K562 (cell line): ENCODE measurements around the gene ZNF77. TPM values are rescaled to one million over a fixed set of nuclear protein-coding genes. Genes with fewer than 3 reads are reported as not detected.
A peak's percentile ranks its signal among the peaks of the same experiment; 100 is the strongest.

Source experiments
- CBX1 ChIP-seq: sonication (generic); IDR thresholded peaks from 2 replicates; pipeline ENCODE4 v1.6.1; 2016; ENCODE audit warnings: antibody characterized with exemption, low read depth, mild to moderate bottlenecking
- CLOCK ChIP-seq: fragments of 250-450 bp; sonication (Bioruptor Pico); IDR thresholded peaks from 2 replicates; pipeline ENCODE4 v1.4.0; 2020; ENCODE audit warnings: mild to moderate bottlenecking, moderate library complexity, borderline replicate concordance
- ETS2 ChIP-seq: IDR thresholded peaks from 2 replicates; pipeline ENCODE4 v1.6.1; 2016; ENCODE audit warnings: borderline replicate concordance, missing genetic modification characterization, mild to moderate bottlenecking, moderate library complexity, missing compliant biosample characterization; ENCODE audit not compliant: poor library complexity, severe bottlenecking
- FOXK2 ChIP-seq, 2 experiments: fragments of 450-650 bp; IDR thresholded peaks in 1 of 2; conservative IDR thresholded peaks in 1 of 2; 2 replicates each; pipeline ENCODE4 v1.6.1; 2016; ENCODE audit warnings: low read depth in 2 of 2, mild to moderate bottlenecking in 1 of 2
- KDM4B ChIP-seq, 2 experiments: fragments of 450-650 bp in 1 of 2; sonication (generic) in 1 of 2; IDR thresholded peaks; 2 replicates each; pipeline ENCODE4 v1.6.1; 2016 to 2017; ENCODE audit warnings: borderline replicate concordance in 2 of 2, antibody characterized with exemption in 1 of 2, low read depth in 1 of 2, mild to moderate bottlenecking in 1 of 2
- MAX ChIP-seq: sonication (generic); formaldehyde crosslinking; IDR thresholded peaks from 2 replicates; pipeline ENCODE4 v1.9.0; 2022; ENCODE audit warnings: mild to moderate bottlenecking, missing genetic modification reagents
- MLX ChIP-seq, 2 experiments: fragments of 450-650 bp in 1 of 2; sonication (generic) in 1 of 2; formaldehyde crosslinking; conservative IDR thresholded peaks; 2 replicates each; pipeline versions ENCODE4 v1.4.0 to v1.8.1; 2020 to 2022; ENCODE audit warnings: mild to moderate bottlenecking in 1 of 2, missing genetic modification reagents in 1 of 2
- NCOA4 ChIP-seq: fragments of 450-650 bp; IDR thresholded peaks from 2 replicates; pipeline ENCODE4 v1.6.1; 2018; ENCODE audit warnings: mild to moderate bottlenecking; ENCODE audit not compliant: partially characterized antibody
- RHOXF2B ChIP-seq: fragments of 250-450 bp; sonication (Bioruptor Pico); conservative IDR thresholded peaks from 2 replicates; pipeline ENCODE4 v1.5.1; 2021
- SMAD4 ChIP-seq: fragments of 250-450 bp; sonication (Bioruptor Pico); conservative IDR thresholded peaks from 2 replicates; pipeline ENCODE4 v1.8.0; 2021; ENCODE audit warnings: inconsistent platforms, mild to moderate bottlenecking, moderate library complexity
- TFAM ChIP-seq: fragments of 250-450 bp; sonication (Bioruptor Pico); conservative IDR thresholded peaks from 2 replicates; pipeline ENCODE4 v1.5.0; 2021; ENCODE audit warnings: mild to moderate bottlenecking, moderate library complexity
- TRIM28 ChIP-seq: fragments of 450-650 bp; IDR thresholded peaks from 2 replicates; pipeline ENCODE4 v1.6.1; 2017
- ZBTB33 ChIP-seq: sonication (generic); formaldehyde crosslinking; IDR thresholded peaks from 2 replicates; pipeline ENCODE4 v1.8.1; 2023; ENCODE audit warnings: mild to moderate bottlenecking, missing genetic modification reagents
- ZNF639 ChIP-seq, 2 experiments: fragments of 200-800 bp in 1 of 2; sonication (Bioruptor generic) in 1 of 2; sonication (generic) in 1 of 2; formaldehyde crosslinking in 1 of 2; IDR thresholded peaks in 1 of 2; conservative IDR thresholded peaks in 1 of 2; 2 replicates each; pipeline versions ENCODE4 v1.5.0 to v1.6.1; 2016 to 2020; ENCODE audit warnings: missing compliant biosample characterization in 1 of 2, missing genetic modification characterization in 1 of 2, missing genetic modification reagents in 1 of 2
- polyA plus RNA-seq, 8 experiments: library from polyadenylated mRNA; depleted of rRNA in 4 of 8; stranded (reverse) in 5 of 8; unstranded in 3 of 8; fragments of >200 nt; fragmentation: Nextera tagmentation in 2 of 8; fragmentation: Illumina TruSeq in 1 of 8; extraction: Ambion mirVana in 2 of 8; extraction: Trizol in 1 of 8; gene quantifications; 2 replicates each; pipeline versions ENCODE4 v1.2.1 to v1.2.3, GENCODE V29; 2011 to 2014; ENCODE audit warnings: inconsistent platforms in 1 of 8, missing spikeins in 1 of 8
- total RNA-seq, 7 experiments: library from RNA; depleted of rRNA in 6 of 7; stranded (reverse); fragments of >200 nt in 6 of 7; fragmentation: Illumina TruSeq in 2 of 7; extraction: Trizol in 2 of 7; gene quantifications; 2 replicates each; pipeline versions ENCODE4 v1.2.1 to v1.2.3, GENCODE V29; 2011 to 2021; ENCODE audit warnings: low replicate concordance in 1 of 7
- TF ChIP-seq, protein P1 (sequence below): fragments of 250-450 bp; sonication (Bioruptor Pico); IDR thresholded peaks from 2 replicates; pipeline ENCODE4 v1.4.0; 2020; ENCODE audit warnings: borderline replicate concordance

ZNF77 gene
- total and polyA plus RNA-seq, 9 of the 15 experiments (the other 6 are each of a cell fraction or from before 2014, with no cell fraction given), result 4.3 to 14.5 (median 7.7) TPM

DNA sequence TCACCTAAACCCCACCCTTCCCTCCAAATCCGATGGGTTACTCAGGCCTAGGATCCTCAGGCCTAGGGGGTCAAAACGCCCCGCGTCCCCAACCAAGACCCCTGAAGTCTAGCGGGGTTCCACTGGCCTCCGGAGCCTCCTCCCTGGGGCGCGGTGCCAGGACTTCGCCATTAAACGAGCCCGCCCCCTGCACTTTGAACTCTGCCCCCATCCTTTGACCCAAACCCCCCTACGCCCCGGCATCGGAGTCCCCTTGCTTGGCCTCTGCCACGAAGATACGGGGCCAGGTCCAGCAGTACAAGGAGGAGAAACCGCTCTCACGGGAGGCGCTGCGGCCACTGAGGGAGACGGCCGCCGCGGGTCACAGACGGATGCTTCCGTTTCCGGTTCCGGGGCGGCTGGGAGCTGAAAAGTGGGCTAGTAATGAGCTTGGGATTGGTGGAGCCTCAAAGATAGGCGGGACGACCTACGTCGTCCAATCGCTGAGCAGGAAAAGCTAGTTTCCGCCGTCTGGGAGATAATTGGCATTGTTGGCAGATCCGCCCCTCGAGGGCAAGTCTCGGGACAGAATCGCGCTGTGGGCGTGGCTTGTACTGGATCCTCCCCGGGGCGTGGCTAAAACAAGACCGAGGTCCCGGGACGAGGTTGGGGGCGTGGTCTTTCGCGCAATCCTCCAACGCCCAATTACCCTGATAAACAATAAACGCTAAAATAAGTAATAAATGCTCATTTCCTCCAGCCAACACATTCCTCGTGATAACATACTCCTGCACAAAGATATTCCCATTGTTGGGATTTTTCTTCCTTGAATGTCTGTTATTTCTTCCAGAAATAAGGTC lies 5.7 kb upstream of the ZNF77 start (continued):
- TF ChIP-seq MLX (CRISPR knock-in tag; conservative IDR thresholded peaks at IDR 0.05) (peak in 1 of 2 experiments; percentile 76; a peak in 1 of 4 replicates), SMAD4 (CRISPR knock-in tag) (0 out of 2 replicates have a peak, but pooled peaks have one; percentile 76), ZBTB33 (no peak), MAX (CRISPR knock-in tag) (peak; percentile 54; the same call in 1 of the 2 replicates), ZNF639 (CRISPR knock-in tag; conservative IDR thresholded peaks at IDR 0.05 in 1 of 2, IDR thresholded peaks at IDR 0.05 in 1 of 2) (peak in 1 of 2 experiments; percentile 98; a peak in 2 of 4 replicates), TRIM28 (0 out of 2 replicates have a peak, but pooled peaks have one; percentile 12), KDM4B (IDR thresholded peaks at IDR 0.05; ENCODE audit: borderline replicate concordance in 2 of 2, low read depth in 1 of 2) (peak in 1 of 2 experiments; percentile 28; a peak in 2 of 4 replicates), CBX1 (0 out of 2 replicates have a peak, but pooled peaks have one; percentile 53), TFAM (no peak), NCOA4 (no peak), FOXK2 (conservative IDR thresholded peaks at IDR 0.05 in 1 of 2, IDR thresholded peaks at IDR 0.05 in 1 of 2; ENCODE audit: low read depth in 2 of 2) (peak; percentile 57 to 87), RHOXF2B (CRISPR knock-in tag) (no peak), ETS2 (tag) (no peak), CLOCK (CRISPR knock-in tag) (peak; percentile 66; the same call in 1 of the 2 replicates)
- TF ChIP-seq, protein P1, sequence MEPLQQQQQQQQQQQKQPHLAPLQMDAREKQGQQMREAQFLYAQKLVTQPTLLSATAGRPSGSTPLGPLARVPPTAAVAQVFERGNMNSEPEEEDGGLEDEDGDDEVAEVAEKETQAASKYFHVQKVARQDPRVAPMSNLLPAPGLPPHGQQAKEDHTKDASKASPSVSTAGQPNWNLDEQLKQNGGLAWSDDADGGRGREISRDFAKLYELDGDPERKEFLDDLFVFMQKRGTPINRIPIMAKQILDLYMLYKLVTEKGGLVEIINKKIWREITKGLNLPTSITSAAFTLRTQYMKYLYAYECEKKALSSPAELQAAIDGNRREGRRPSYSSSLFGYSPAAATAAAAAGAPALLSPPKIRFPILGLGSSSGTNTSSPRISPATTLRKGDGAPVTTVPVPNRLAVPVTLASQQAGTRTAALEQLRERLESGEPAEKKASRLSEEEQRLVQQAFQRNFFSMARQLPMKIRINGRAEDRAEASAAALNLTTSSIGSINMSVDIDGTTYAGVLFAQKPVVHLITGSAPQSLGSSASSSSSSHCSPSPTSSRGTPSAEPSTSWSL (CRISPR knock-in tag), result no peak
